ENCODE measurements around the gene YLPM1.

GRCh38 chr14:74848768-74849167 is 85.7 kb downstream of the YLPM1 start:
- no peak for TF ChIP-seq CTCF (IDR thresholded peaks at IDR 0.05)
- TF ChIP-seq POLR2A (IDR thresholded peaks at IDR 0.05) = no peak
